Liver (tissue), 3 donors: ENCODE measurements around the gene CRB1.

Experiments
- ATF3 ChIP-seq: IDR thresholded peaks from 2 replicates; pipeline ENCODE4 v1.6.1; 2016; ENCODE audit warnings: antibody characterized with exemption
- CTCF ChIP-seq: fragments of 150-350 bp; IDR thresholded peaks from 2 replicates; pipeline ENCODE4 v1.5.1; 2017; ENCODE audit warnings: improper control_type of control experiment, low read depth, low read length; ENCODE audit not compliant: missing input control
- EGR1 ChIP-seq, 2 donors: IDR thresholded peaks; 2 replicates each; pipeline ENCODE4 v1.6.1; 2016 to 2018; ENCODE audit warnings: antibody characterized with exemption in 2 of 2, low read depth in 2 of 2
- FOXA1 ChIP-seq: IDR thresholded peaks from 2 replicates; pipeline ENCODE4 v1.6.1; 2016; ENCODE audit warnings: antibody characterized with exemption
- GABPA ChIP-seq, 2 donors: IDR thresholded peaks in 1 of 2; conservative IDR thresholded peaks in 1 of 2; 2 replicates each; pipeline ENCODE4 v1.6.1; 2016; ENCODE audit warnings: antibody characterized with exemption in 2 of 2, mild to moderate bottlenecking in 1 of 2, moderate library complexity in 1 of 2
- JUND ChIP-seq, 2 donors: IDR thresholded peaks; 2 replicates each; pipeline ENCODE4 v1.6.1; 2016; ENCODE audit warnings: antibody characterized with exemption in 2 of 2
- MAX ChIP-seq: IDR thresholded peaks from 2 replicates; pipeline ENCODE4 v1.6.1; 2016; ENCODE audit warnings: antibody characterized with exemption
- NR2F2 ChIP-seq: IDR thresholded peaks from 2 replicates; pipeline ENCODE4 v1.6.1; 2016; ENCODE audit warnings: antibody characterized with exemption
- RAD21 ChIP-seq, 2 donors: IDR thresholded peaks; 2 replicates each; pipeline ENCODE4 v1.6.1; 2016; ENCODE audit warnings: antibody characterized with exemption in 2 of 2, mild to moderate bottlenecking in 2 of 2
- SP1 ChIP-seq: IDR thresholded peaks from 2 replicates; pipeline ENCODE4 v1.6.1; 2018; ENCODE audit warnings: antibody characterized with exemption, mild to moderate bottlenecking
- TAF1 ChIP-seq: conservative IDR thresholded peaks from 2 replicates; pipeline ENCODE4 v1.6.1; 2016; ENCODE audit warnings: antibody characterized with exemption, mild to moderate bottlenecking
- YY1 ChIP-seq: IDR thresholded peaks from 2 replicates; pipeline ENCODE4 v1.6.1; 2016; ENCODE audit warnings: antibody characterized with exemption, mild to moderate bottlenecking
- donor health status: healthy.
- donor health status: healthy.

- TF ChIP-seq CTCF (no peak), JUND (IDR thresholded peaks at IDR 0.05) (no peak), FOXA1 (no peak), EGR1 (IDR thresholded peaks at IDR 0.05; ENCODE audit: low read depth in 2 of 2) (no peak), TAF1 (no peak), NR2F2 (no peak), ATF3 (no peak), GABPA (IDR thresholded peaks at IDR 0.05 in 1 of 2, conservative IDR thresholded peaks at IDR 0.05 in 1 of 2) (no peak), SP1 (no peak), RAD21 (IDR thresholded peaks at IDR 0.05) (no peak), MAX (no peak), YY1 (no peak)
Observed at GRCh38 chr1:197312163-197312562, 44.1 kb downstream of the CRB1 start.
